Occipital lobe (tissue), 2 donors: ENCODE data around the gene DISC1. TPM values are rescaled to one million over a fixed set of nuclear protein-coding genes. Genes with fewer than 3 reads are reported as not detected.
"Not testable (repeated sequence)": the region's sequence is repeated elsewhere in the genome, so short reads cannot be mapped to it uniquely, and the experiment has no call there.

Source experiments
- DNase-seq: peaks from one replicate; lab custom pipeline; 2025; lab: John Stamatoyannopoulos, UW
- total RNA-seq: library from RNA; depleted of rRNA; stranded (reverse); fragments of >200 nt; gene quantifications from one replicate; pipeline ENCODE4 v1.2.3, GENCODE V29; 2014

The DISC1 gene
- total RNA-seq, 1 donor from 2014 or later, result 6.4 TPM

DNA sequence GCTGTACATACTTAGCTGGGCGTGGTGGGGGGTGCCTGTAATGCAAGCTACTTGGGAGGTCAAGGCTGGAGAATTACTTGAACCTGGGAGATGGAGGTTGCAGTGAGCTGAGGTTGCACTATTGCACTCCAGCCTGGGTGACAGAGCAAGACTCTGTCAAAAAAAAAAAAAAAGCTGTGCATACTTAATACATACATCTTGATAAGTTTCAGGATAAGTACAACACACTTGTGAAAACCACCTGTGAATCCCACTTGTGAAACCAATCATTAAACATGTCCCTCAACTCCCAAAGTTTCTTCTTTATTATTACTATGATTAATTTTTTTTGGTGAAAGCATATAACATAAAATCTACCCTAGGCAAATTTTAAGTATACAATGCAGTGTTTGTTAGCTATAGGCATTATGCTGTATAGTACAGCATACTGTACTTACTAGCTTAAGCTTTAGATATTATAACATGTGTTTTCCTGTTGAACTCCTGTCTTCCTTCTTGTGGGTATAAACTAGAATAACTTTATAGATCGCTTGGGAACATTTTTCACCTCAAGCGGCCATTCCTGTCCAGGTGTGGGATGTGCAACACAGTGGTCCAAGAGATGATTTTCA, 41.4 kb downstream of the DISC1 start:
- DNase-seq, result no peak

- no peak for DNase-seq
Measured at GRCh38 chr1:231668826-231669225, 42.2 kb downstream of the DISC1 start.

DNA sequence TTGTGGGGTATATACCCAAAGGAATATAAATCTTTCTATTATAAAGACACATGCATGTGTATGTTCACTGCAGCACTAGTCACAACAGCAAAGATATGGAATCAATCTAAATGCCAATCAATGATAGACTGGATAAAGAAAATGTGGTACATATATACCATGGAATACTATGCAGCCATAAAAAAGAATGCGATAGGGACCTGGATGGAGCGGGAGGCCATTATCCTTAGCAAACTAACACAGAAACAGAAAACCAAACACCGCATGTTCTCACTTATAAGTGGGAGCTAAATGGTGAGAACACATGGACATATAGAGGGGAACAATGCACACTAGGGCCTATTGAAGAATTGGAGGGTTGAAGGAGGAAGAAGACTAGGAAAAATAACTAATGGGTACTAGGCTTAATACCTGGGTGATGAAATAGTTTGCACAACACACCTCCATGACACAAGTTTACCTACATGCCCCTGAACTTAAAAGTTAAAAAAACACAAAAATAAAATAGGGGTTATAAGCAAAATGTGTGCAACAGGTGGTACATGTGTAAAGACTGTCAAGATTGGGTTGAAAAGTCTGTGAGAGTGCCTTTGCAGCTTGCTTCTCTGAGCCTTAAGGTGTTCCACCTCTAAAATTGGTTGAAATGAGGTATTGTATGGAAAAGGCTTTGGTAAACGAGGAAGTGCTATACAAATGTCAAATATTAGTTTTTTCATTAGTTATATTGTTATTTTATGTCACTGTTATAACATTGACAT, 43.5 kb downstream of the DISC1 start:
- not testable (repeated sequence) for DNase-seq

- DNase-seq, result no peak
Measured at GRCh38 chr1:231670755-231671154, 44.2 kb downstream of the DISC1 start.

DNA sequence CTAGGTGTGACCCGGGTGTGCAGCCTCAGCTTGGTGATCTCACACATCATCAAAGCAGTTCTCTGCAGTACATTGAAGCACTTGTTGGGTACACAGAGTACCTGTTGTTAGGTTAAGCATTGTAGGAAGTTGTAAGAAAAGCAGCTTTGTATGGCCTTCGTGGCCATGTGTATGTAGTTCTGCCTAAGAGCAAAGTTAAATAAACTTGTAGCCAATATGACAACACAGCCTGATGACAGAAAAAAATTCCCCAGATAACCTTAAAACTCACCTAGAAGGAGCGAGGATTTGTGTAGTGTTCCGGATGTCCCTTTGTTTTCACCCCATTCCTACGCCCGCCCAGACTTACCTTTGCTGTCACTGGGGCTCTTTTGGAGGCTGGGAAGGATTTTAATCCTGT, 48.0 kb downstream of the DISC1 start:
- DNase-seq, result no peak

- no peak for DNase-seq
Measured at GRCh38 chr1:231676487-231676886, 49.9 kb downstream of the DISC1 start.

DNA sequence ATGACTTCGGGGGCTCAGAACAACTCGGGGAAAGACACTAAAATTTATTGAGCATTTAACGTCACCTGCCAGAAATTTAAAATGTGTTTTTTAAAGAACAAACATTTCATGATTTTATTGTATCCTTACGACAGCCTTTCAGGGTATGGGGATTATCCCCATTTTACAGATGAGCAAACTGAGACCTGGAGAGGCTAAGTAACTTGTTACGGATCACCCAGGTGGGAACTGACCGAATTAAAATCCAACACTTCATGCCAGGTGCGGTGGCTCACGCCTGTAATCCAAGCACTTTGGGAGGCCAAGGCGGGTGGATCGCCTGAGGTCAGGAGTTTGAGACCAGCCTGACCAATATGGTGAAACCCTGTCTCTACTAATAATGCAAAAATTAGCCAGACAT, 50.9 kb downstream of the DISC1 start:
- DNase-seq, result no peak

DNA sequence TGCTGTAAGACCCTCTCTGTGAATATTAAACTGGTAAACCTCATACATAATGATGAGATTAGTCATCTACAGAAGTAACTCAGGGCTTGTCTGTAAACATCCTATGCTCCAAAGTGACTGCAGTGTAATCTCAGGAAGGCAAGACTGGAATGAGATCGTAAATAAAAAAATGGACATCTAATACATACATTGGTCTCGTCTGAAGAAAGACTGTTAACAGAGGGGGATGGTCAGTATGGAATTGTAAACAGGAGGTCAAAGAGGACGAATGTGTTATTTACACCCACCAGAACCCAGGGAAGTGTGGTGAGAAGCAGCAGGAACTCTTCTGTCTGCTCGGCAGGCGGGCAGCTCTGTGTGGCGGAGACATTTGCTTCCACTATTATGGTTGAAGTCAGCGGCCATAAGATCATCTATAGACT, 51.4 kb downstream of the DISC1 start:
- DNase-seq, result no peak

- DNase-seq, result no peak
Measured at GRCh38 chr1:231679109-231679508, 52.5 kb downstream of the DISC1 start.

- DNase-seq, result no peak
Measured at GRCh38 chr1:231681006-231681405, 54.4 kb downstream of the DISC1 start.

GRCh38 chr1:231682779-231683178, 56.2 kb downstream of the DISC1 start:
- DNase-seq, result no peak

- DNase-seq, result no peak
Measured at GRCh38 chr1:231683439-231684165, 57.0 kb downstream of the DISC1 start.

DNA sequence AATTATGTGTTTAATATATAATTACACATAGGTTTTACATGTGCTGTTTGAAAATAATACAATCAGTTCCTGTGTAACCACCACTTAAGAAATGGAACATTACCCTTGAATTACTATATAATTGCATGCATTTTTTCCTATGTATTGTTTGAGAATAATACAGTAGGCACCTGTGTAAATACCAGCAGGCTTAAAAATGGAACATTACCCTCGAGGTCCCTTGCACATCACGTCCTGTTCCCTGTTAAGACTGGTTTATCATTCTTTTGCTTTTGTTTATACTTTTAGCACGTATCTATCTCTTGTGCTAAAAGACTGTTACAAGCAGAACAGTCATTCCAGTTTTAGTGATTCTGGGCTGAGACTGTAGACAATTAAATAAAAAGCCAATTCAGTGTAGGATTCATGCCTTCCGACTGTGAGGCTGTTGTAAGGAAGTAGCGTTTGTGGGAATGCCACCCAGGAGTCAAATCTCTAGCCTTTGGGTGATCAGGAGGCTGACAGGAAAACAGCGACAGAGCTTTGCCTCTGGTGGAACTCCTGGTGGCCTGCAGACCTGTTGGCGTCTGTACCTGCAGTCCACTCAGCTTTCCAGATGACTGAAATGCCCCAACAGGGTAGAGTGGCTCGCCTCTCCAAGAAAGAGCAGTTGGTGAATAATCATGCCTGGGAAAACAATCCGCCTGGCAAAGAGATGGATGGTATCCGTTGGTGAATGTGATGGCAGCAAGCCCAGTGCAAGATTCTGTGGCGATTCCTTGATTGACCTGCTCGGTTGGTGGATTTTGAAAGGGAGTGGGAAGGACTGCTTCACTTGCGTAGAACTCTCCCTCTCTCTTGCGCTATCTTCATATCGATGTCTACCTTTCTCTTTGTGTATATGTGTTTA, 58.0 kb downstream of the DISC1 start:
- no peak for DNase-seq

GRCh38 chr1:231686384-231686783, 59.8 kb downstream of the DISC1 start:
- DNase-seq, result no peak

DNA sequence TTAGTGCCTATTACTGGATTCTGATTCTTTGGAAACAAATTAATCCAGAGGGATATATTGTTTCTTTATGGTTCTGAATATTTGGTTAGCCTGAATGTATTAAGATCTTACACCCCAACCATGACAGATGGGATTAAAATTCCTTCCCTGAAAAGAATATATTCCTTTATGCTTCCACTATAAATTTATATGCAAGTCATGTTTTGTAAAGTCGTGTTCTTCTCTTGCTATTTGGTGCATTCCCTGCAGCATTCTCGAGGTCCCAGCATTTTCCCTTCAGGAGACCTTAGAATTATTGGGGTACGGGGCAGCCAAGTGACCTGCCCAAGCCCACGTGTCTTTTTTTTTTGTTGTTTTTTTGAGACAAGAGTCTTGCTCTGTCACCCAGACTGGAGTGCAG, 62.4 kb downstream of the DISC1 start:
- DNase-seq, result no peak

DNA sequence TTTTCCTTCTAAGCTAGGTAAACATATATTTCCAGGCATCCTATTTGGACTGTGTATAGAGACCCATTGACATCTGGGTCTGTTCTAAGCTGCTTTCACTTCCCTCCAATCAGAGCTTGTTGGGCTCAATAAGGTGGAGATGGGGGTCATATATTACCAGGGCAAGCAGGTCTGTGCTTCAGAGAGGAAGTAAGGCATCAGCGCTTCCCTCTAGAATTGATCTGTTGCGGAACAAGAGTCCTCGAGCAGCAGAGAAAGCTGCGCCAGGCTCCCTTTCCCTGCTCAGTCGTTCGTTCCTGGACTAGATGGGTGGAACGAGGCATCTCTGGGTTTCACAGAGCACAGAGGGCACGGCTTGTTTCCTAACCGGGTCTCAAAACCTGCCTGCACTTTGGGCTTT, 63.5 kb downstream of the DISC1 start:
- no peak for DNase-seq

- no peak for DNase-seq
Measured at GRCh38 chr1:231691618-231692259, 65.1 kb downstream of the DISC1 start.

DNA sequence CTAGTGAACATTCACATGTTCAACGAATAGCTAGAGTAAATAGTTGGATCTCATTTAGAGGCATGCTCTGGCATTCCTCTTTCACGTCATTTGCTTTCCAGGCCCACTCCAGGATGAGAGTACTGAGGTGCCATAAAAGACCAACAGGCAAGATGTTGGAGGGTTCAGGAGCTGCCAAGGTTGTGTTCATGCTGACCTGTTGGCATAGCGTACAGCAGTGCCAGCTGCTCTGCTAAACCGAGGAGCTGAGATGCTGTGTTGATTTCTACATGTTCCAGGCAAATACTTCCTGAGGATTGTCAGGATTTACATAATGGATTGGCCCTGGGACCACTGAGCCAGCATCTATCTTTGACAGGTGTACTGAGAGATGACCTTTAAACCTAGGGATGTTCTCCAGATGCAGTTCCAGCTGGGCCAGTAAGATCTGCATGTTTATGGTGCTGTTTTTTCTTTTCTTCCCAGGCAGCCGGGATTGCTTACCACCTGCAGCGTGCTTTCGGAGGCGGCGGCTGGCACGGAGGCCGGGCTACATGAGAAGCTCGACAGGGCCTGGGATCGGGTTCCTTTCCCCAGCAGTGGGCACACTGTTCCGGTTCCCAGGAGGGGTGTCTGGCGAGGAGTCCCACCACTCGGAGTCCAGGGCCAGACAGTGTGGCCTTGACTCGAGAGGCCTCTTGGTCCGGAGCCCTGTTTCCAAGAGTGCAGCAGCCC, 66.9 kb downstream of the DISC1 start:
- no peak for DNase-seq

GRCh38 chr1:231694075-231694431, 67.5 kb downstream of the DISC1 start:
- no peak for DNase-seq

- no peak for DNase-seq
Measured at GRCh38 chr1:231694465-231695077, 68.0 kb downstream of the DISC1 start.
